Activated B cell treated with CpG ODN at 0.5 μM for 24 hours (primary cell): ENCODE data around the gene RAET1E. TPM values are rescaled to one million over a fixed set of nuclear protein-coding genes. Genes with fewer than 3 reads are reported as not detected.

Experiments used
- ATAC-seq: fragments of 200-7000 bp; cut with Tn5 transposase; one replicate; pipeline ENCODE4 v1.10.0; 2021; ENCODE audit warnings: low read depth, mild to moderate bottlenecking, moderate library complexity
- CTCF ChIA-PET: fragments of 350-600 bp; sonication (Branson Sonifier 250); formaldehyde crosslinking; loops from one replicate; lab custom pipeline; 2021; ENCODE audit warnings: antibody characterized with exemption; lab: Charles Lee
- POLR2A ChIA-PET: fragments of 350-600 bp; sonication (Branson Sonifier 250); formaldehyde crosslinking; loops from one replicate; lab custom pipeline; 2021; ENCODE audit warnings: antibody characterized with exemption; lab: Charles Lee
- DNase-seq: peaks from one replicate; pipeline ENCODE4 v3.0.0; 2022
- H3K27ac Mint-ChIP-seq: one replicate; pipeline ENCODE4 v1.8.0; 2020; ENCODE audit warnings: mixed read lengths
- H3K27me3 Mint-ChIP-seq: one replicate; pipeline ENCODE4 v1.8.0; 2021; ENCODE audit warnings: mixed read lengths
- H3K36me3 Mint-ChIP-seq: one replicate; pipeline ENCODE4 v1.8.0; 2021; ENCODE audit warnings: low read depth, mixed read lengths
- H3K4me1 Mint-ChIP-seq: one replicate; pipeline ENCODE4 v1.8.0; 2021; ENCODE audit warnings: mixed read lengths
- H3K4me3 Mint-ChIP-seq: one replicate; pipeline ENCODE4 v1.8.0; 2020; ENCODE audit warnings: mild to moderate bottlenecking, mixed read lengths
- H3K9me3 Mint-ChIP-seq: one replicate; pipeline ENCODE4 v1.8.0; 2020; ENCODE audit warnings: mixed read lengths
- CTCF ChIP-seq: fragments of 200-600 bp; IDR thresholded peaks from one replicate; pipeline ENCODE4 v1.8.0; 2022; ENCODE audit warnings: antibody characterized with exemption, mild to moderate bottlenecking
- intact Hi-C: fragments of 100-400 bp; cut with micrococcal nuclease; formaldehyde crosslinking; loops from one replicate; pipeline ENCODE4 v1.15.1; 2024
- total RNA-seq: library from RNA; stranded (reverse); gene quantifications from 2 replicates; pipeline ENCODE4 v1.2.3, GENCODE V29; 2022

RAET1E gene
- total RNA-seq, 1 donor from 2014 or later, result not detected

- DNase-seq (no peak), ATAC-seq (no peak)
- no peaks in the 10 kb centered on the region for H3K36me3 Mint-ChIP-seq
- H3K4me3 Mint-ChIP-seq, result no peak overlapping the region
- ChIA-PET CTCF (no interaction called here), POLR2A (no interaction called here)
- intact Hi-C loops, result no loop called here
- TF ChIP-seq CTCF, result no peak
- peaks cover 18% of the 10 kb centered on the region for H3K27me3 Mint-ChIP-seq
- H3K27ac Mint-ChIP-seq, result no peak overlapping the region
- H3K9me3 Mint-ChIP-seq, result no peaks in the 10 kb centered on the region
- no peaks in the 10 kb centered on the region for H3K4me1 Mint-ChIP-seq
These were observed 6.7 kb downstream of the RAET1E start for GRCh38 chr6:149891259-149891658.

GRCh38 chr6:149890629-149891045 lies 7.3 kb downstream of the RAET1E start:
- CTCF ChIA-PET, result no interaction called here
- Mint-ChIP-seq H3K27ac (no peak overlapping the region), H3K4me1 (no peaks in the 10 kb centered on the region), H3K9me3 (no peaks in the 10 kb centered on the region), H3K36me3 (no peaks in the 10 kb centered on the region), H3K4me3 (no peak overlapping the region), H3K27me3 (peaks cover 19% of the 10 kb centered on the region)
- no peak for TF ChIP-seq CTCF
- DNase-seq (no peak), ATAC-seq (no peak)
- intact Hi-C loops, result no loop called here
- POLR2A ChIA-PET, result no interaction called here

GRCh38 chr6:149889326-149889725 lies 8.6 kb downstream of the RAET1E start:
- POLR2A ChIA-PET, result no interaction called here
- intact Hi-C loops, result no loop called here
- no peaks in the 10 kb centered on the region for H3K4me1 Mint-ChIP-seq
- DNase-seq (no peak), ATAC-seq (no peak)
- H3K9me3 Mint-ChIP-seq, result no peaks in the 10 kb centered on the region
- no peak overlapping the region for H3K4me3 Mint-ChIP-seq
- CTCF ChIA-PET, result no interaction called here
- peaks cover 11% of the 10 kb centered on the region for H3K27me3 Mint-ChIP-seq
- TF ChIP-seq CTCF, result no peak
- H3K36me3 Mint-ChIP-seq, result no peaks in the 10 kb centered on the region
- H3K27ac Mint-ChIP-seq, result no peak overlapping the region

GRCh38 chr6:149888659-149889058 lies 9.3 kb downstream of the RAET1E start:
- ChIA-PET POLR2A (no interaction called here), CTCF (no interaction called here)
- Mint-ChIP-seq H3K4me1 (no peaks in the 10 kb centered on the region), H3K36me3 (no peaks in the 10 kb centered on the region), H3K4me3 (no peak overlapping the region), H3K27ac (no peak overlapping the region), H3K9me3 (no peaks in the 10 kb centered on the region), H3K27me3 (peaks cover 11% of the 10 kb centered on the region)
- TF ChIP-seq CTCF, result no peak
- ATAC-seq (no peak), DNase-seq (no peak)
- intact Hi-C loops, result no loop called here

DNA sequence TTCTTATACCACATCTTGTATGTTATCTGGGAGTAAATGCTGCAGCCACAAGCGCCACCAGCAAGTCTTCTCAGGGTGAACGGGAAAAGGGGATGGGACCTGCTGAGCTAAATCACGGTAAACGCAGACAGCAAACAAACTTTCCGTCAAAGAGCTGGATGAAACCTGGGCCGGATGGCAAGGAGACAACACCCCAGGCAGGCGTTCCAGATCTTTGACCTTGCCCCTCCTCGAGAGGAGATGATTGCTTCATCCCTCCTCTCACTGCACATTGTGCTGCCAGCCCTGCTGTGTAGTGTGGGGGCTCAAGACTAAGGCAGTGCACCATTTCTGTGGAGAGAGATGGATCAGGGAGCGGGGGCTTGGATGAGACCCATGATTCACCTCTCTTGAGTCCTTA lies 9.8 kb downstream of the RAET1E start:
- H3K27me3 Mint-ChIP-seq, result peaks cover 11% of the 10 kb centered on the region
- CTCF ChIA-PET, result no interaction called here

More for the DNA sequence above, 9.8 kb downstream of the RAET1E start:
- Mint-ChIP-seq H3K4me1 (no peaks in the 10 kb centered on the region), H3K36me3 (no peaks in the 10 kb centered on the region), H3K9me3 (no peaks in the 10 kb centered on the region), H3K4me3 (no peak overlapping the region), H3K27ac (no peak overlapping the region)
- TF ChIP-seq CTCF, result no peak
- ATAC-seq (no peak), DNase-seq (no peak)
- intact Hi-C loops, result no loop called here
- POLR2A ChIA-PET, result no interaction called here
